B cell (primary cell): ENCODE data around the gene C3orf70. TPM values are rescaled to one million over a fixed set of nuclear protein-coding genes. Genes with fewer than 3 reads are reported as not detected.

Source experiments
- ATAC-seq: fragments of 200-7000 bp; cut with Tn5 transposase; one replicate; pipeline ENCODE4 v1.10.0; 2021; ENCODE audit warnings: low read depth, mild to moderate bottlenecking, moderate number of reproducible peaks, moderate library complexity
- CTCF ChIA-PET: fragments of 350-600 bp; sonication (Branson Sonifier 250); formaldehyde crosslinking; loops from one replicate; lab custom pipeline; 2021; ENCODE audit warnings: antibody characterized with exemption, inconsistent platforms; lab: Charles Lee
- POLR2A ChIA-PET: fragments of 350-600 bp; sonication (Branson Sonifier 250); formaldehyde crosslinking; loops from one replicate; lab custom pipeline; 2021; ENCODE audit warnings: antibody characterized with exemption; lab: Charles Lee
- DNase-seq: peaks from one replicate; pipeline ENCODE4 v3.0.0; 2013
- H2AFZ ChIP-seq: 2 replicates; pipeline ENCODE4 v1.6.1; 2012; ENCODE audit warnings: mild to moderate bottlenecking, low read depth, low read length; ENCODE audit not compliant: insufficient read depth, poor library complexity, severe bottlenecking
- H3K27ac ChIP-seq, 2 donors: 1 replicate in 1 of 2; 2 replicates in 1 of 2; pipeline ENCODE4 v1.5.1; 2012 to 2013; ENCODE audit warnings: low read length in 2 of 2, mild to moderate bottlenecking in 2 of 2, moderate library complexity in 1 of 2
- H3K27me3 ChIP-seq, 4 experiments: fragments of 200-600 bp in 1 of 4; sonication (generic) in 1 of 4; replicated peaks in 1 of 4; 1 replicate in 2 of 4; 2 replicates in 2 of 4; pipeline versions ENCODE4 v1.6.1 to v1.7.0; 2013 to 2016; ENCODE audit warnings: low read length in 3 of 4, mild to moderate bottlenecking in 2 of 4, mixed read lengths in 1 of 4, moderate library complexity in 1 of 4; ENCODE audit not compliant: insufficient read depth in 4 of 4, control insufficient read depth in 3 of 4; ENCODE audit errors: control extremely low read depth in 1 of 4
- H3K36me3 ChIP-seq, 2 experiments: replicated peaks in 1 of 2; 1 replicate in 1 of 2; 2 replicates in 1 of 2; pipeline versions ENCODE4 v1.6.1 to v1.7.1; 2013; ENCODE audit warnings: low read length in 1 of 2; ENCODE audit not compliant: insufficient read depth in 2 of 2, control insufficient read depth in 1 of 2; ENCODE audit errors: control extremely low read depth in 1 of 2, extremely low read depth in 1 of 2
- H3K4me1 ChIP-seq, 2 donors: fragments of 200-600 bp in 1 of 2; sonication (generic) in 1 of 2; 1 replicate in 1 of 2; 2 replicates in 1 of 2; pipeline versions ENCODE4 v1.5.1 to v1.6.1; 2013 to 2017; ENCODE audit warnings: low read length in 2 of 2; ENCODE audit not compliant: control insufficient read depth in 2 of 2, insufficient read depth in 2 of 2
- H3K4me2 ChIP-seq: replicated peaks from 2 replicates; pipeline ENCODE3; 2012; ENCODE audit warnings: mild to moderate bottlenecking, low read depth, low read length; ENCODE audit not compliant: poor library complexity, severe bottlenecking
- H3K4me3 ChIP-seq, 5 experiments: fragments of 200-600 bp in 1 of 5; sonication (generic) in 1 of 5; 1 replicate in 3 of 5; 2 replicates in 2 of 5; pipeline versions ENCODE4 v1.5.1 to v1.7.0; 2011 to 2016; ENCODE audit warnings: low read length in 4 of 5, mild to moderate bottlenecking in 4 of 5, low read depth in 2 of 5, control low read depth in 1 of 5, moderate library complexity in 1 of 5; ENCODE audit not compliant: insufficient read depth in 1 of 5; ENCODE audit errors: control extremely low read depth in 1 of 5, extremely low read depth in 1 of 5
- H3K79me2 ChIP-seq: fragments of 200-600 bp; sonication (generic); one replicate; pipeline ENCODE4 v1.6.0; 2016; ENCODE audit warnings: low read length; ENCODE audit not compliant: control insufficient read depth, insufficient read depth
- H3K9ac ChIP-seq: fragments of 200-600 bp; sonication (generic); 2 replicates; pipeline ENCODE4 v1.6.1; 2017; ENCODE audit warnings: mild to moderate bottlenecking, low read length, moderate library complexity
- H3K9me3 ChIP-seq, 3 donors: one replicate each; pipeline versions ENCODE4 v1.6.1 to v1.7.1; 2013; ENCODE audit warnings: low read length in 2 of 3; ENCODE audit not compliant: control insufficient read depth in 2 of 3, insufficient read depth in 1 of 3; ENCODE audit errors: control extremely low read depth in 1 of 3
- H4K20me1 ChIP-seq: 2 replicates; pipeline ENCODE4 v1.6.0; 2012; ENCODE audit warnings: mild to moderate bottlenecking, low read length; ENCODE audit not compliant: insufficient read depth, control insufficient read depth, poor library complexity, severe bottlenecking
- H3K27ac Mint-ChIP-seq: one replicate; pipeline ENCODE4 v1.8.0; 2021; ENCODE audit warnings: mixed read lengths
- H3K27me3 Mint-ChIP-seq: one replicate; pipeline ENCODE4 v1.8.0; 2021; ENCODE audit warnings: mixed read lengths
- H3K4me1 Mint-ChIP-seq: one replicate; pipeline ENCODE4 v1.8.0; 2021; ENCODE audit warnings: mixed read lengths
- H3K4me3 Mint-ChIP-seq: one replicate; pipeline ENCODE4 v1.8.0; 2021; ENCODE audit warnings: mixed read lengths
- H3K9me3 Mint-ChIP-seq: one replicate; pipeline ENCODE4 v1.8.0; 2022; ENCODE audit warnings: mixed read lengths; ENCODE audit not compliant: insufficient read depth
- EZH2 ChIP-seq: IDR thresholded peaks from 2 replicates; pipeline ENCODE4 v1.6.1; 2012; ENCODE audit warnings: borderline replicate concordance, low read depth, mild to moderate bottlenecking, moderate library complexity, low read length; ENCODE audit not compliant: insufficient read depth, poor library complexity, severe bottlenecking
- WGBS: methylation state at CpG from one replicate; pipeline ENCODE4 v1.1.5; 2013; ENCODE audit warnings: missing lambda C conversion rate; ENCODE audit not compliant: insufficient coverage; 5-methylcytosine and 5-hydroxymethylcytosine counted together
- intact Hi-C: fragments of 100-400 bp; cut with micrococcal nuclease; formaldehyde crosslinking; loops from one replicate; pipeline ENCODE4 v1.10.0; 2022
- polyA plus RNA-seq: library from polyadenylated mRNA; depleted of rRNA; stranded (reverse); fragments of >200 nt; gene quantifications from 2 replicates; pipeline ENCODE4 v1.2.3, GENCODE V29; 2012
- total RNA-seq, 2 donors: library from RNA; stranded (reverse); fragments of 120-200 nt in 1 of 2; gene quantifications; 1 replicate in 1 of 2; 2 replicates in 1 of 2; pipeline versions ENCODE4 v1.2.3 to v1.2.4, GENCODE V29; 2013 to 2022
- TF ChIP-seq, protein P1 (sequence below): fragments of 200-600 bp; IDR thresholded peaks from one replicate; pipeline ENCODE4 v1.8.0; 2022; ENCODE audit warnings: antibody characterized with exemption, mild to moderate bottlenecking

Gene C3orf70
- total and polyA plus RNA-seq, 2 donors (not counting 1 experiment from before 2014, with no cell fraction given) = not detected

DNA sequence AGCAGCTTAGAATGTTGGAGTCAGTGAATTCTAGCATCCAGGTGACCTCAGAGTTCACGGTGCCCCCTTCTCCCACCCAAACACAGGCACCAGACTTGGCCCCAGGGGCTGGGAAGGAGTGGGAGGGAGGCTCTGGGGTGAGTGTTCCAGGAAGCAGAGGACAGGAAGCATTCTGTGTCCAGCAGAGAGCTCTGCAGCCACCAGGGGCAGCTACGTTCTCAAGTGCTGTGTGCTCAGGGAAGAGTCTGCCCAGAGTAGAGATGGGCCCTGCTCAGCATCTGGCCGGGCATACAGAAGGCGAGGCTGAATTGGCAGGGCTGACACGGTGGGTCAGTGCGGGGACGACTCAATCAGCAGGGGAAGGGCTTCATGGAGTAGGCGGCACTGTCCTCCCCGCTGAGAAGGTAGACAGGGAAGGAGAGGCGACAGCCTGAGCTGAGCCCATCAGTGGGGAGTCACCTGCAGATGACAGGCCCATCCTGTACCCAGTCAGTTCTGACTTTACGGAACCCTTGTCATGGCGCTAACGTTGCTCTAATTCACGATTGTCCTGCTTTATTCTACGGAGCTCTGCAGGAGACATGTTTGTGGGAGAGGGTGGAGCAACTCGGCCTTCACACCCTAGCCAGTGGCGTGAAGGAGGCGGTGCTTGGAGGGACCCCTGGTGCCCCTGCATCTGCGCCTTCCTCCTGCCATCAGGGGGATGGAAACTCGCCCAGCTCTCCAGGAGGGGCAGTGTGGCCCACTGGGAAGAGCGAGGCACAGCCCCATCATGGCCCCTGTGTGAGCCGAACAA is 82.2 kb downstream of the C3orf70 start:
- DNase-seq = no peak
- Mint-ChIP-seq H3K27ac (no peak overlapping the region), H3K9me3 (no peaks in the 10 kb centered on the region), H3K27me3 (no peaks in the 10 kb centered on the region), H3K4me3 (no peak overlapping the region), H3K4me1 (no peaks in the 10 kb centered on the region)
- Histone ChIP-seq H3K4me2 (no peak overlapping the region), H3K27me3 (no peaks in the 10 kb centered on the region), H3K79me2 (no peaks in the 10 kb centered on the region), H3K4me1 (no peaks in the 10 kb centered on the region), H3K36me3 (no peaks in the 10 kb centered on the region), H2AFZ (no peak overlapping the region), H3K9me3 (peaks cover 0 to 3% (median 0%) of the 10 kb centered on the region in 3 donors), H4K20me1 (no peaks in the 10 kb centered on the region), H3K4me3 (no peak overlapping the region), H3K9ac (no peak overlapping the region), H3K27ac (no peak overlapping the region)
- TF ChIP-seq EZH2 = no peak
- TF ChIP-seq, protein P1, sequence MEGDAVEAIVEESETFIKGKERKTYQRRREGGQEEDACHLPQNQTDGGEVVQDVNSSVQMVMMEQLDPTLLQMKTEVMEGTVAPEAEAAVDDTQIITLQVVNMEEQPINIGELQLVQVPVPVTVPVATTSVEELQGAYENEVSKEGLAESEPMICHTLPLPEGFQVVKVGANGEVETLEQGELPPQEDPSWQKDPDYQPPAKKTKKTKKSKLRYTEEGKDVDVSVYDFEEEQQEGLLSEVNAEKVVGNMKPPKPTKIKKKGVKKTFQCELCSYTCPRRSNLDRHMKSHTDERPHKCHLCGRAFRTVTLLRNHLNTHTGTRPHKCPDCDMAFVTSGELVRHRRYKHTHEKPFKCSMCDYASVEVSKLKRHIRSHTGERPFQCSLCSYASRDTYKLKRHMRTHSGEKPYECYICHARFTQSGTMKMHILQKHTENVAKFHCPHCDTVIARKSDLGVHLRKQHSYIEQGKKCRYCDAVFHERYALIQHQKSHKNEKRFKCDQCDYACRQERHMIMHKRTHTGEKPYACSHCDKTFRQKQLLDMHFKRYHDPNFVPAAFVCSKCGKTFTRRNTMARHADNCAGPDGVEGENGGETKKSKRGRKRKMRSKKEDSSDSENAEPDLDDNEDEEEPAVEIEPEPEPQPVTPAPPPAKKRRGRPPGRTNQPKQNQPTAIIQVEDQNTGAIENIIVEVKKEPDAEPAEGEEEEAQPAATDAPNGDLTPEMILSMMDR = no peak
- intact Hi-C loops = no loop called here
- no peak for ATAC-seq
- ChIA-PET CTCF (no interaction called here), POLR2A (no interaction called here)
- WGBS = 90% methylated on average over 21 of the region's 22 CpGs
